Liver (tissue), 3 donors: ENCODE results near the gene CHL1.

ENCODE experiments used
- CTCF ChIP-seq: fragments of 150-350 bp; IDR thresholded peaks from 2 replicates; pipeline ENCODE4 v1.5.1; 2017; ENCODE audit warnings: improper control_type of control experiment, low read depth, low read length; ENCODE audit not compliant: missing input control
- GABPA ChIP-seq, 2 donors: IDR thresholded peaks in 1 of 2; conservative IDR thresholded peaks in 1 of 2; 2 replicates each; pipeline ENCODE4 v1.6.1; 2016; ENCODE audit warnings: antibody characterized with exemption in 2 of 2, mild to moderate bottlenecking in 1 of 2, moderate library complexity in 1 of 2
- JUND ChIP-seq, 2 donors: IDR thresholded peaks; 2 replicates each; pipeline ENCODE4 v1.6.1; 2016; ENCODE audit warnings: antibody characterized with exemption in 2 of 2
- RAD21 ChIP-seq, 2 donors: IDR thresholded peaks; 2 replicates each; pipeline ENCODE4 v1.6.1; 2016; ENCODE audit warnings: antibody characterized with exemption in 2 of 2, mild to moderate bottlenecking in 2 of 2
- REST ChIP-seq: IDR thresholded peaks from 2 replicates; pipeline ENCODE4 v1.6.1; 2016; ENCODE audit warnings: antibody characterized with exemption, mild to moderate bottlenecking
- SP1 ChIP-seq: IDR thresholded peaks from 2 replicates; pipeline ENCODE4 v1.6.1; 2018; ENCODE audit warnings: antibody characterized with exemption, mild to moderate bottlenecking
- YY1 ChIP-seq: IDR thresholded peaks from 2 replicates; pipeline ENCODE4 v1.6.1; 2016; ENCODE audit warnings: antibody characterized with exemption, mild to moderate bottlenecking
- ZBTB33 ChIP-seq: IDR thresholded peaks from 2 replicates; pipeline ENCODE4 v1.6.1; 2016; ENCODE audit warnings: antibody characterized with exemption
- TF ChIP-seq, protein P1 (sequence below): IDR thresholded peaks from 2 replicates; pipeline ENCODE4 v1.6.1; 2016; ENCODE audit warnings: antibody characterized with exemption
- donor health status: healthy.
- donor health status: healthy.

- TF ChIP-seq CTCF, result no peak
- no peak for TF ChIP-seq RAD21 (IDR thresholded peaks at IDR 0.05)
- TF ChIP-seq, protein P1, sequence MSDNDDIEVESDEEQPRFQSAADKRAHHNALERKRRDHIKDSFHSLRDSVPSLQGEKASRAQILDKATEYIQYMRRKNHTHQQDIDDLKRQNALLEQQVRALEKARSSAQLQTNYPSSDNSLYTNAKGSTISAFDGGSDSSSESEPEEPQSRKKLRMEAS, result no peak
- no peak for TF ChIP-seq YY1
- TF ChIP-seq REST, result no peak
- no peak for TF ChIP-seq JUND (IDR thresholded peaks at IDR 0.05)
- TF ChIP-seq GABPA (IDR thresholded peaks at IDR 0.05 in 1 of 2, conservative IDR thresholded peaks at IDR 0.05 in 1 of 2), result no peak
- TF ChIP-seq ZBTB33, result no peak
- TF ChIP-seq SP1, result no peak
Measured at GRCh38 chr3:339351-339750, 142.8 kb downstream of the CHL1 start.
